H1 (cell line): ENCODE measurements around the gene LIMA1.

ENCODE experiments used
- CTCF ChIP-seq, 3 experiments: IDR thresholded peaks; 1 replicate in 2 of 3; 2 replicates in 1 of 3; pipeline versions ENCODE4 v1.5.1 to v1.6.1; 2011; ENCODE audit warnings: low read length in 3 of 3, mild to moderate bottlenecking in 3 of 3, inconsistent platforms in 2 of 3, low read depth in 1 of 3, moderate library complexity in 1 of 3; ENCODE audit not compliant: insufficient read depth in 1 of 3; ENCODE audit errors: control extremely low read depth in 1 of 3
- EGR1 ChIP-seq: IDR thresholded peaks from 2 replicates; pipeline ENCODE4 v1.6.1; 2011; ENCODE audit warnings: low read depth, low read length, borderline replicate concordance
- EP300 ChIP-seq, 2 experiments: IDR thresholded peaks; 1 replicate in 1 of 2; 2 replicates in 1 of 2; pipeline ENCODE4 v1.6.1; 2011 to 2012; ENCODE audit warnings: low read depth in 2 of 2, low read length in 2 of 2, mild to moderate bottlenecking in 2 of 2, borderline replicate concordance in 1 of 2, inconsistent platforms in 1 of 2, moderate library complexity in 1 of 2
- EZH2 ChIP-seq: fragments of 200-600 bp; sonication (generic); IDR thresholded peaks from 2 replicates; pipeline ENCODE4 v1.7.1; 2012; ENCODE audit warnings: low read depth, mild to moderate bottlenecking, moderate library complexity, low read length, inconsistent platforms; ENCODE audit not compliant: severe bottlenecking
- GTF2F1 ChIP-seq: IDR thresholded peaks from 2 replicates; pipeline ENCODE4 v1.6.1; 2012; ENCODE audit warnings: low read depth, low read length, improper control_type of control experiment, borderline replicate concordance
- POLR2AphosphoS5 ChIP-seq: IDR thresholded peaks from 2 replicates; pipeline ENCODE4 v1.6.1; 2011; ENCODE audit warnings: low read depth, low read length
- RAD21 ChIP-seq, 2 experiments: IDR thresholded peaks in 1 of 2; conservative IDR thresholded peaks in 1 of 2; 2 replicates each; pipeline ENCODE4 v1.6.1; 2011; ENCODE audit warnings: low read depth in 2 of 2, low read length in 2 of 2, improper control_type of control experiment in 1 of 2, inconsistent platforms in 1 of 2, mild to moderate bottlenecking in 1 of 2, moderate library complexity in 1 of 2
- TBP ChIP-seq: IDR thresholded peaks from 2 replicates; pipeline ENCODE4 v1.6.1; 2011; ENCODE audit warnings: low read depth, low read length, improper control_type of control experiment

GRCh38 chr12:50203691-50204090 is 79.6 kb downstream of the LIMA1 start:
- TF ChIP-seq GTF2F1 (no peak), CTCF (IDR thresholded peaks at IDR 0.05; ENCODE audit: control extremely low read depth in 1 of 3, insufficient read depth in 1 of 3, low read depth in 1 of 3, low read length in 3 of 3) (no peak), POLR2AphosphoS5 (no peak), RAD21 (IDR thresholded peaks at IDR 0.05 in 1 of 2, conservative IDR thresholded peaks at IDR 0.05 in 1 of 2; ENCODE audit: low read depth in 2 of 2, low read length in 2 of 2) (no peak), TBP (no peak), EZH2 (no peak), EGR1 (no peak), EP300 (IDR thresholded peaks at IDR 0.05; ENCODE audit: borderline replicate concordance in 1 of 2, low read depth in 2 of 2, low read length in 2 of 2) (no peak)
